GM13976 (cell line): ENCODE results near the gene RHOBTB3.

ENCODE experiments used
- DNase-seq: peaks from one replicate; pipeline ENCODE4 v3.0.0; 2012; ENCODE audit warnings: low spot score
- in situ Hi-C: fragments of 300-500 bp; cut with MboI; formaldehyde crosslinking; loops from one replicate; pipeline ENCODE4 v1.12.0; 2022; ENCODE audit warnings: low sequenced_read_pairs, mixed read lengths, inconsistent platforms; ENCODE audit not compliant: unreplicated experiment
- TF ChIP-seq, protein P1 (sequence below): IDR thresholded peaks from 2 replicates; pipeline ENCODE4 v1.5.1; 2012; ENCODE audit warnings: borderline replicate concordance, mild to moderate bottlenecking; ENCODE audit not compliant: insufficient read depth; ENCODE audit errors: extremely low read depth, missing control alignments, control extremely low read depth

The RHOBTB3 gene

DNA sequence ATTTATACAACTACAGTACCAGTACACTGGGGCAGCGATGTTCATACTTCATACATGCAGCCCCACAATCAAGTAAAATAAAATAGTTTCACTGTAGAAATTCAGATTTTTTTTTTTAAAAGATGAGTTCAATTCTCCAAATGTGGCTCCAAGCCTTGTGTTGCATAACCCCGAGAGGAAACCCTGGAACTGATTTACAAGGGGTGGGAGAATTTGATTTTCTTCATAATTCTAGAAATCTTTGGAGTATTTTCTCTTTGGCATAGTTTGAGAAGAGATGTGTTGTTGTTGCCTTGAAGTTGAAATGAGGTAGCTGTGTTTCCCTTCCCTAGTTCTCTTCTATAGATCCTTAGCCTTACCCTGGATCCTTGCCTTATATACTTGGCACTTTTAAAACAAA is 3.1 kb downstream of the RHOBTB3 start:
- TF ChIP-seq, protein P1, sequence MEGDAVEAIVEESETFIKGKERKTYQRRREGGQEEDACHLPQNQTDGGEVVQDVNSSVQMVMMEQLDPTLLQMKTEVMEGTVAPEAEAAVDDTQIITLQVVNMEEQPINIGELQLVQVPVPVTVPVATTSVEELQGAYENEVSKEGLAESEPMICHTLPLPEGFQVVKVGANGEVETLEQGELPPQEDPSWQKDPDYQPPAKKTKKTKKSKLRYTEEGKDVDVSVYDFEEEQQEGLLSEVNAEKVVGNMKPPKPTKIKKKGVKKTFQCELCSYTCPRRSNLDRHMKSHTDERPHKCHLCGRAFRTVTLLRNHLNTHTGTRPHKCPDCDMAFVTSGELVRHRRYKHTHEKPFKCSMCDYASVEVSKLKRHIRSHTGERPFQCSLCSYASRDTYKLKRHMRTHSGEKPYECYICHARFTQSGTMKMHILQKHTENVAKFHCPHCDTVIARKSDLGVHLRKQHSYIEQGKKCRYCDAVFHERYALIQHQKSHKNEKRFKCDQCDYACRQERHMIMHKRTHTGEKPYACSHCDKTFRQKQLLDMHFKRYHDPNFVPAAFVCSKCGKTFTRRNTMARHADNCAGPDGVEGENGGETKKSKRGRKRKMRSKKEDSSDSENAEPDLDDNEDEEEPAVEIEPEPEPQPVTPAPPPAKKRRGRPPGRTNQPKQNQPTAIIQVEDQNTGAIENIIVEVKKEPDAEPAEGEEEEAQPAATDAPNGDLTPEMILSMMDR, result no peak
- DNase-seq, result no peak
- in situ Hi-C loops, result no loop called here

DNA sequence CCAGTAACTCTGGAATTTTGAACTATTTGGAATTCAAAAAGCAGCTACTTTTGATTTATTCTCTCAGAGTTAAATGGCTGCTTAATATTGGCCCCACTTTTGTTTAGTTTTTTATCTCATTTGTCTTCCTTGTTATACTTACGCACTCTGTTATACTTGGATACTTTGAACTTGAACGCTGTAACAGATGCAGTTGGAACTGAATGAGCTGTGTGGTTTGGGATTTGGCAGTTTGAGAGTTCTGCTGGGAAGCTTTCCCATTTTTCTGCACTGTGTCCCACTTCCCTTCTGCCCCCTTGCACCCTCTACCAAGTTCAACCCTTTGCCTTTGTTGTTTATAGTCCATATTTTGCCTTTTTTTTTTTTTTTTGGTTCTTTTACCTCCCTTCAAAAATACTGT is 3.8 kb downstream of the RHOBTB3 start:
- DNase-seq, result no peak

GRCh38 chr5:95735406-95735805 is 4.3 kb downstream of the RHOBTB3 start:
- TF ChIP-seq, protein P1, result no peak
- no peak for DNase-seq
- in situ Hi-C loops, result no loop called here

More for the DNA sequence above, 3.8 kb downstream of the RHOBTB3 start:
- TF ChIP-seq, protein P1, result no peak
- in situ Hi-C loops, result no loop called here

DNA sequence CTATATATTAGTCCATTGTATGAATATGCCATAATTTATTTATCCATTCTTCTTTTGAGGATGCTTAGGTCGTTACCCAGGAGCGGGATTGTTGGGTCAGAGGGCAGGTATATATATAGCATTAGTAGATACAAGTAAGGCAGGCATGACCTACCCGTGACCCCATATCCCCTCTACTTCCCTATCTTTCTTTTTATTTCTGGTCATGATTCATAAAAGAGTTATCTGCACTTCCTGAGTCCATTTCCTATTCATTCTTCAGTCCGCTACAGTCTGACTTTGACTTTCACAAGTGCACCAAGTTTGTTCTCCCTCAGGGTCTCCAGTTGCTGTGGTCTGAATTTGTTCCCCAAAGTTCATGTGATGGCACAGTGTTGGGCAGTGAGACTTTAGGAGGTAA is 6.9 kb downstream of the RHOBTB3 start:
- DNase-seq, result no peak
- in situ Hi-C loops, result no loop called here
- TF ChIP-seq, protein P1, result no peak

DNA sequence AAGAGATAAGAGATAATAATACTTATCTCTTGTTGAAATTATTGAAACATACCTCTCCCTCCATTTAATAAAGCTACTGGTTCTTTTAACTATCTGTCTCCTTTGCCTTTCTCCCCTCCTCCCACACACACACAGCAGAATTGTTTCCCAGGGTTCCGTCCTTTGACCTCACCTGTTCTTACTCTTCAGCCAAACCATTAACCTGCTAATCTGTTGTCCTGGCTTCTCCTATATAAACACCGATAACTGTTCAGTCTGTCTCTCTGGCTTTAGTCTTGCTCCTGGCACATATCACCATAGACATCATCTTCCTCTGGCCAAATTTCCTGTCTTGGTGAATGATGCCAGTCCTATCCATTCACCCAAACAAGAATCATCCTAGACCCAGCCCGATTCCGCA is 7.7 kb downstream of the RHOBTB3 start:
- TF ChIP-seq, protein P1, result no peak
- in situ Hi-C loops, result no loop called here
- DNase-seq, result no peak

DNA sequence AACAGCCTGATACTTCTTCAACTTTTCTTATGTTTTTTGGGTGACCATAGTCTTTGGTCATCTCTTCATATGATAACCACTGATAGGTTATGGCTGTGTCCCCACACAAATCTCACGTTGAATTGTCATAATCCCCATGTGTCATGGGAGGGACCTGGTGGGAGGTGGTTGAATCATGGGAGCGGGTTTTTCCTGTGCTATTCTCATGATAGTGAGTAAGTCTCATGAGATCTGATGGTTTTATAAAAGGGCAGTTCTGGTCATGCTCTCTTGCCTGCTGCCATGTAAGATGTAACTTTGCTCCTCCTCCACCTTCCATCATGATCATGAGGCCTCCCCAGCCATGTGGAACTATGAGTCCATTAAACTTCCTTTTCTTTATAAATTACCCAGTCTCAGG is 8.7 kb downstream of the RHOBTB3 start:
- DNase-seq, result no peak
- TF ChIP-seq, protein P1, result no peak
- in situ Hi-C loops, result no loop called here

GRCh38 chr5:95741458-95741857 is 10.3 kb downstream of the RHOBTB3 start:
- DNase-seq, result no peak
- in situ Hi-C loops, result no loop called here
- TF ChIP-seq, protein P1, result no peak
